Osteoblast (primary cell): ENCODE results near the gene FEZF1. TPM values are rescaled to one million over a fixed set of nuclear protein-coding genes. Genes with fewer than 3 reads are reported as not detected.

Experiments
- DNase-seq: peaks from one replicate; pipeline ENCODE4 v3.0.0; 2011; ENCODE audit warnings: low spot score, mixed read lengths; ENCODE audit not compliant: insufficient read length; ENCODE audit errors: missing footprints
- H2AFZ ChIP-seq: 2 replicates; pipeline ENCODE4 v1.6.0; 2011; ENCODE audit warnings: mild to moderate bottlenecking, low read length
- H3K27ac ChIP-seq: 2 replicates; pipeline ENCODE4 v1.5.1; 2011; ENCODE audit warnings: mild to moderate bottlenecking, low read depth, low read length, moderate library complexity
- H3K27me3 ChIP-seq: 2 replicates; pipeline ENCODE4 v1.6.0; 2012; ENCODE audit warnings: mild to moderate bottlenecking, control low read depth, inconsistent platforms, low read length, moderate library complexity; ENCODE audit not compliant: insufficient read depth
- H3K36me3 ChIP-seq: 2 replicates; pipeline ENCODE4 v1.5.1; 2011; ENCODE audit warnings: mild to moderate bottlenecking, low read length, control low read depth, moderate library complexity; ENCODE audit not compliant: insufficient read depth
- H3K4me1 ChIP-seq: 2 replicates; pipeline ENCODE4 v1.5.1; 2011; ENCODE audit warnings: mild to moderate bottlenecking, low read length, control low read depth, moderate library complexity; ENCODE audit not compliant: insufficient read depth
- H3K4me2 ChIP-seq: 2 replicates; pipeline ENCODE4 v1.6.0; 2011; ENCODE audit warnings: mild to moderate bottlenecking, low read length; ENCODE audit not compliant: insufficient read depth
- H3K4me3 ChIP-seq: fragments of 200-600 bp; sonication (generic); 3 replicates; pipeline ENCODE4 v1.5.1; 2012; ENCODE audit warnings: mild to moderate bottlenecking, low read length, inconsistent platforms; ENCODE audit not compliant: insufficient read depth
- H3K79me2 ChIP-seq: 2 replicates; pipeline ENCODE4 v1.6.0; 2012; ENCODE audit warnings: mild to moderate bottlenecking, low read length, control low read depth, inconsistent platforms; ENCODE audit not compliant: insufficient read depth
- H3K9me3 ChIP-seq: 2 replicates; pipeline ENCODE4 v1.5.1; 2011; ENCODE audit warnings: low read depth, low read length, control low read depth
- H4K20me1 ChIP-seq: 2 replicates; pipeline ENCODE4 v1.6.0; 2012; ENCODE audit warnings: mild to moderate bottlenecking, low read length, control low read depth; ENCODE audit not compliant: insufficient read depth
- CTCF ChIP-seq: IDR thresholded peaks from 2 replicates; pipeline ENCODE4 v1.5.1; 2011; ENCODE audit warnings: mild to moderate bottlenecking, low read depth, low read length, moderate library complexity; ENCODE audit errors: extremely low read depth
- total RNA-seq: library from RNA; depleted of rRNA; stranded (reverse); fragments of >200 nt; gene quantifications from 2 replicates; pipeline ENCODE4 v1.2.3, GENCODE V29; 2012

FEZF1 gene
- total RNA-seq, 1 donor, result not detected

- Histone ChIP-seq H3K4me2 (no peak overlapping the region), H3K27me3 (no peaks in the 10 kb centered on the region), H3K4me1 (no peaks in the 10 kb centered on the region), H2AFZ (no peak overlapping the region), H3K4me3 (no peak overlapping the region), H3K79me2 (no peaks in the 10 kb centered on the region), H3K27ac (no peak overlapping the region), H4K20me1 (no peaks in the 10 kb centered on the region), H3K36me3 (no peaks in the 10 kb centered on the region), H3K9me3 (no peaks in the 10 kb centered on the region)
- no peak for TF ChIP-seq CTCF
- DNase-seq, result no peak
Measured at GRCh38 chr7:122257056-122257455, 47.5 kb downstream of the FEZF1 start.

- no peaks in the 10 kb centered on the region for H3K4me1 ChIP-seq
- H3K4me3 ChIP-seq, result no peak overlapping the region
- H3K4me2 ChIP-seq, result no peak overlapping the region
- H3K9me3 ChIP-seq, result no peaks in the 10 kb centered on the region
- H3K27me3 ChIP-seq, result no peaks in the 10 kb centered on the region
- H3K27ac ChIP-seq, result no peak overlapping the region
- no peaks in the 10 kb centered on the region for H4K20me1 ChIP-seq
- TF ChIP-seq CTCF, result no peak
- no peaks in the 10 kb centered on the region for H3K36me3 ChIP-seq
- no peaks in the 10 kb centered on the region for H3K79me2 ChIP-seq
- DNase-seq, result no peak
- no peak overlapping the region for H2AFZ ChIP-seq
Measured at GRCh38 chr7:122256046-122256445, 48.5 kb downstream of the FEZF1 start.

GRCh38 chr7:122255454-122255853, 49.1 kb downstream of the FEZF1 start:
- H3K9me3 ChIP-seq, result no peaks in the 10 kb centered on the region
- no peaks in the 10 kb centered on the region for H4K20me1 ChIP-seq
- no peaks in the 10 kb centered on the region for H3K27me3 ChIP-seq
- H3K27ac ChIP-seq, result no peak overlapping the region
- no peak for TF ChIP-seq CTCF
- DNase-seq, result no peak
- no peaks in the 10 kb centered on the region for H3K4me1 ChIP-seq
- no peaks in the 10 kb centered on the region for H3K79me2 ChIP-seq
- H3K36me3 ChIP-seq, result no peaks in the 10 kb centered on the region
- no peak overlapping the region for H3K4me2 ChIP-seq
- H2AFZ ChIP-seq, result no peak overlapping the region
- H3K4me3 ChIP-seq, result no peak overlapping the region

Other genes with a start within 250 kb of the FEZF1 start
- 24.8 and 26.4 TPM in 2 replicates for gene AASS, start 160.5 kb downstream of the FEZF1 start, total RNA-seq